Epithelial cell of esophagus (primary cell): Measurements from ENCODE around the gene MGST2.

ENCODE experiments used
- DNase-seq: peaks from one replicate; pipeline ENCODE4 v3.0.0; 2010; ENCODE audit warnings: low read depth
- H3K4me3 ChIP-seq: 2 replicates; pipeline ENCODE4 v1.5.1; 2011; ENCODE audit warnings: mild to moderate bottlenecking, low read length, control low read depth
- CTCF ChIP-seq: IDR thresholded peaks from 2 replicates; pipeline ENCODE4 v1.5.1; 2011; ENCODE audit warnings: low read depth, mild to moderate bottlenecking, low read length, control low read depth, inconsistent platforms; ENCODE audit not compliant: insufficient read depth; ENCODE audit errors: missing control alignments

The MGST2 gene

GRCh38 chr4:139736274-139736660, 70.6 kb downstream of the MGST2 start:
- no peak for DNase-seq
- no peak for TF ChIP-seq CTCF
- H3K4me3 ChIP-seq: no peak overlapping the region

DNA sequence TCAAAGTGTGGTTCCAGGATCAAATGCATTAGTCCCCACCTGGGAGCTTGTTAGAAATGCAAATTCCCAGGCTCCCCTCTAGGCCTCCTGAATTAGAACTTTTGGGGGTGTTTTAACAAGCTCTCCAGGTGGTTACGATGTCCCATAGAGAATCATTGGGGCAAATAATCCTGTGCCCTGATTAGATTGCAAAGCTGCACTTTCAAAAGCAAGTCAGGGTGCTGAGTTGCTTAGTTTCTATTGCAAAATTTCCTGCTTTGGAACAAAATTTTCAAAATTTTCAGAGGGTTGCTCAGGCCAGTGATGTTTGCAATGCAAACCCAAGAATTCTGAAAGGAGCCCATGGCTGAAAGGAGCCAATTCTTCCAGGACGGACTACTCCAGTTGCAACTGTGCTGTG, 71.0 kb downstream of the MGST2 start:
- DNase-seq: no peak
- H3K4me3 ChIP-seq: no peak overlapping the region
- TF ChIP-seq CTCF: no peak

DNA sequence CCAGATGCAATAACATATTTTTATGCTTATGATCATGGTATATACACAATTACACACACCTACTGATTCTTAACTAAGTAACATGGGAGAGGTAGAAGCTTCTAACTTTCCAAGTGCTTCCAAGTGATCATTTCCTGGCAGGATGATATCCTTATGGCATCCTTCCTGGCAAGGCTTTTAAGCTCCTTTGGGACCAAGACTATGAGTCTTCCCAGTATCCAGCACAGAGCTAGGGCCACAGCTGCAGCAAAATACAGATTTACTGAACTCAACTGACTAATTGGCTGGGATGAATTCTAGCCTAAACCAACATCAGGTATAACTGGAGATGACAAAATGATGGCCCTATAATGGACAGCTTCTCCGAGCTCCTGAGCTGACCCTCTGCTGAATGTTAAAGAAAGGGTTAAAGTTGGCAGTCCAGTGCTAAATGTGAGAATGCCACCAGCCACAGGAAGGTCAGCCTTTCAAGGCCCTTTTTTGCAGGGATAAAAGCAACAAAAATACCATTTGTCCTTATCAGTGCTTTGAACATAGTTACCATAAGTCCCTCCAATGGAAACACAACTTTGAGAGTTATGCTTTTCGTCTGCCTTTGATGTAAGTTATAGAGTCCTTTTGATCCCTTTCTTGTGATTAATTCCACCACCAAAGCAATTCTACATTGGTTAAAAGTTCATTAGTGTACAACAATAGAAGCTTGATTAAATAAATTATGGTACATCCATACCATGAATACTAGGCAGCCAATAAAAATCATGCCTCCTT, 73.4 kb downstream of the MGST2 start:
- DNase-seq: no peak
- TF ChIP-seq CTCF: no peak
- H3K4me3 ChIP-seq: no peak overlapping the region

GRCh38 chr4:139740121-139740520, 74.5 kb downstream of the MGST2 start:
- no peak overlapping the region for H3K4me3 ChIP-seq
- peak; percentile 52 for DNase-seq
- TF ChIP-seq CTCF: no peak

DNA sequence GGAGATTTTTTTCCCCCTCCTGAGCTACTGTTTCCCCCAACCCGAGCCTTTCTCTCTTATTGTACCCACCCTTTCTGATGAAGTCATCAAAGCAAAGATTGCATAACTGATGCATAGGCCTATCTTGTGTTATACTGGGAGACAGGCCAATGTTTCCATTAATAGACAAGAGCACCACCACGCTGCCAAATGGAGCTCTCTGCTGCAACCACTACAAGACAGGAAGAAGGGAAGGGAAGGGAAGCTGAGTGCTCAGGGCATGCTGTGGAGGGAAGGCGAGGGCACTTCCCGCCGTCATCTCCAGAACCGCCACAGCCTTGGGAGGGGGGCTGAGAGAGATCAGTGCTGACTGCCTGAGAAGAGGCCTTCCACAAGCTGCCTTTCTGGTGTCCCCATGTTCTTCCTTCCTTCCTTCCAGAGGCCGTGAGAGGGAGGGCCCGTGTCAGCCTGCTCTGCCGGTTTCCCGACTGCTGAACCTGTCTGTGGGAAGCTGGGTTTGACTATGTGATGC, 75.0 kb downstream of the MGST2 start:
- peak; percentile 90 for DNase-seq
- no peak overlapping the region for H3K4me3 ChIP-seq

GRCh38 chr4:139743027-139743426, 77.4 kb downstream of the MGST2 start:
- TF ChIP-seq CTCF: no peak
- peak; percentile 67 for DNase-seq
- no peak overlapping the region for H3K4me3 ChIP-seq

More for the DNA sequence above, 75.0 kb downstream of the MGST2 start:
- peak; percentile 53 for TF ChIP-seq CTCF

GRCh38 chr4:139744232-139744631, 78.6 kb downstream of the MGST2 start:
- no peak overlapping the region for H3K4me3 ChIP-seq
- TF ChIP-seq CTCF: no peak
- no peak for DNase-seq
